Measurements from ENCODE around the gene EHMT2. TPM values are rescaled to one million over a fixed set of nuclear protein-coding genes. Genes with fewer than 3 reads are reported as not detected.

The EHMT2 gene
- total and polyA plus RNA-seq, 2 donors (not counting 3 experiments of a cell fraction or from before 2014, with no cell fraction given) = 53.3 to 54.3 TPM

DNA sequence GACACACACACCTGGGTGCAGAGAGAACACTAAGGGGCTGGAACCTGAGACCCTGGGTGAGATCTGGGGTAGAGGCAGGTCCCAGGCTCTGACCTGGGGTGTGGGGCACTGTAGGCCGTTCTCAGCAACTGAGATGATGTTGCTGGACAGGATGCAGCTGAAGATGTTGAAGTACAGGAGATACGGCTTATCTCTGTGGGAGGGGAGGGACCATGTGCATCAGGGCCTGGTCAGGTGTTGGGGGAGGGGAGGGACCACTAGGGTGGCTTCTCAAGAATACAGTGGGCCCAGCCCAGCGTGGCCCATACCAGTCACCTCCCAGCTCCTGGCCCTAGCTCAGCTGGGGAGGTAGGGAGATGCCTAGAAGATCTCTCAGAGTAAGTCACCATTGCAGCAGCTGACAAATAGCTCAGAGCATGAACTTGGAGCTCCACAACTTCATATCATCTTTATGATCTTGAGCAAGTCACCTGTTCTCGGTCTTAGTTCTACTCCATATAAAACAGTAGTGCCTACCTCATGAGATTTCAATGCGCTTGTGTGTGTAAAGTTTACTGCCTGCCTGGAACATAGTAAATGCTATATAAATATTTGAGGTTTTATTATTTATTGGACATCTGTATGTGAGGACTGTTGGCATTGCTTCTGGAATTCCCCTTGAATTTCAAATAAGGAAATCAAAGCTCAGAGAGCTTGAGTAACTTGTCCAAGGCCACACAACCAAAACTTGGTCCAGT lies 22.5 kb downstream of the EHMT2 start:
- Histone ChIP-seq H3K9me1 (replicated peaks; ENCODE audit: control insufficient read depth, extremely low read depth, insufficient read depth, low read length) (no peaks in the 10 kb centered on the region), H3K4me3 (replicated peaks in 1 of 3; ENCODE audit: insufficient read depth in 1 of 3, low read depth in 1 of 3, low read length in 3 of 3) (no peak overlapping the region), H3K9ac (replicated peaks; ENCODE audit: extremely low read depth, insufficient read depth, low read length) (no peak overlapping the region), H3K79me2 (ENCODE audit: control insufficient read depth, insufficient read depth, low read length) (no peaks in the 10 kb centered on the region), H3K4me2 (ENCODE audit: insufficient read depth, low read length) (no peak overlapping the region), H3K27me3 (ENCODE audit: control insufficient read depth in 2 of 2, insufficient read depth in 2 of 2, low read length in 2 of 2) (no peaks in the 10 kb centered on the region), H3K9me3 (replicated peaks; ENCODE audit: control insufficient read depth, insufficient read depth, low read length) (no peaks in the 10 kb centered on the region), H3K36me3 (ENCODE audit: control insufficient read depth in 2 of 2, extremely low read depth in 1 of 2, insufficient read depth in 2 of 2, low read length in 2 of 2) (peaks cover 0 to 4% of the 10 kb centered on the region in 2 experiments), H3K27ac (ENCODE audit: insufficient read depth, low read depth, low read length) (no peak overlapping the region), H4K20me1 (replicated peaks; ENCODE audit: control insufficient read depth, extremely low read depth, insufficient read depth, low read length) (no peaks in the 10 kb centered on the region), H2AFZ (ENCODE audit: low read depth, low read length) (no peak overlapping the region), H3K4me1 (ENCODE audit: control insufficient read depth, extremely low read depth, insufficient read depth, low read length) (peaks cover 6% of the 10 kb centered on the region)
- no peak for TF ChIP-seq MYC (IDR thresholded peaks at IDR 0.05; ENCODE audit: low read depth, low read length)
- no peak for TF ChIP-seq JUN (IDR thresholded peaks at IDR 0.05; ENCODE audit: borderline replicate concordance, insufficient read depth, insufficient read length, low read depth)
- TF ChIP-seq, protein P1, sequence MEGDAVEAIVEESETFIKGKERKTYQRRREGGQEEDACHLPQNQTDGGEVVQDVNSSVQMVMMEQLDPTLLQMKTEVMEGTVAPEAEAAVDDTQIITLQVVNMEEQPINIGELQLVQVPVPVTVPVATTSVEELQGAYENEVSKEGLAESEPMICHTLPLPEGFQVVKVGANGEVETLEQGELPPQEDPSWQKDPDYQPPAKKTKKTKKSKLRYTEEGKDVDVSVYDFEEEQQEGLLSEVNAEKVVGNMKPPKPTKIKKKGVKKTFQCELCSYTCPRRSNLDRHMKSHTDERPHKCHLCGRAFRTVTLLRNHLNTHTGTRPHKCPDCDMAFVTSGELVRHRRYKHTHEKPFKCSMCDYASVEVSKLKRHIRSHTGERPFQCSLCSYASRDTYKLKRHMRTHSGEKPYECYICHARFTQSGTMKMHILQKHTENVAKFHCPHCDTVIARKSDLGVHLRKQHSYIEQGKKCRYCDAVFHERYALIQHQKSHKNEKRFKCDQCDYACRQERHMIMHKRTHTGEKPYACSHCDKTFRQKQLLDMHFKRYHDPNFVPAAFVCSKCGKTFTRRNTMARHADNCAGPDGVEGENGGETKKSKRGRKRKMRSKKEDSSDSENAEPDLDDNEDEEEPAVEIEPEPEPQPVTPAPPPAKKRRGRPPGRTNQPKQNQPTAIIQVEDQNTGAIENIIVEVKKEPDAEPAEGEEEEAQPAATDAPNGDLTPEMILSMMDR (IDR thresholded peaks at IDR 0.05; ENCODE audit: extremely low read depth in 1 of 2, insufficient read depth in 1 of 2, low read depth in 1 of 2, low read length in 2 of 2) = no peak
- TF ChIP-seq, protein P2, sequence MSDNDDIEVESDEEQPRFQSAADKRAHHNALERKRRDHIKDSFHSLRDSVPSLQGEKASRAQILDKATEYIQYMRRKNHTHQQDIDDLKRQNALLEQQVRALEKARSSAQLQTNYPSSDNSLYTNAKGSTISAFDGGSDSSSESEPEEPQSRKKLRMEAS (IDR thresholded peaks at IDR 0.05; ENCODE audit: insufficient read depth, insufficient read length) = no peak
- TF ChIP-seq FOS (IDR thresholded peaks at IDR 0.05; ENCODE audit: borderline replicate concordance, insufficient read depth, low read length) = no peak
- TF ChIP-seq GATA2 (IDR thresholded peaks at IDR 0.05; ENCODE audit: insufficient read depth, insufficient read length, low read depth, low read length) = no peak
- TF ChIP-seq POLR2AphosphoS5 (IDR thresholded peaks at IDR 0.05; ENCODE audit: insufficient read depth, low read depth, low read length) = no peak
- TF ChIP-seq EZH2 (IDR thresholded peaks at IDR 0.05; ENCODE audit: borderline replicate concordance, low read depth, low read length, severe bottlenecking) = no peak
- TF ChIP-seq POLR2A (IDR thresholded peaks at IDR 0.05; ENCODE audit: low read depth, low read length) = no peak
- DNase-seq (ENCODE audit: low read depth, low spot score) (no peak), FAIRE-seq (no peak)
- intact Hi-C loops (cut with micrococcal nuclease) (no loop called here), dilution Hi-C loops (cut with MboI; ENCODE audit: extremely low pct_ligation_motif_present, low sequenced_read_pairs) (no loop called here)
- ChIA-PET CTCF (interaction anchor here (1.2 to 1.5 kb wide), 2 partner anchors 11 to 15 kb away, joined by 3 to 7 read pairs; no protein-coding TSS in a partner anchor), POLR2A (no interaction called here)
- BruUV-seq (replicated peaks) = no TSS peak
